GM04504 (cell line): ENCODE measurements around the gene RAD51B.
"Not testable (repeated sequence)": the region's sequence is repeated elsewhere in the genome, so short reads cannot be mapped to it uniquely, and the experiment has no call there.

Experiments
- DNase-seq: peaks from one replicate; pipeline ENCODE4 v3.0.0-alpha.2; 2012; ENCODE audit warnings: low read depth

The RAD51B gene

GRCh38 chr14:67984274-67984673 is 164.7 kb downstream of the RAD51B start:
- DNase-seq = no peak

GRCh38 chr14:67986131-67986841 is 166.7 kb downstream of the RAD51B start:
- no peak for DNase-seq

- DNase-seq = peak; percentile 44
Measured at GRCh38 chr14:67987606-67988005, 168.0 kb downstream of the RAD51B start.

- not testable (repeated sequence) for DNase-seq
Measured at GRCh38 chr14:67988210-67988609, 168.6 kb downstream of the RAD51B start.

GRCh38 chr14:67990576-67990975 is 171.0 kb downstream of the RAD51B start:
- no peak for DNase-seq

GRCh38 chr14:67994531-67994930 is 175.0 kb downstream of the RAD51B start:
- no peak for DNase-seq

- DNase-seq = no peak
Measured at GRCh38 chr14:67996235-67996634, 176.7 kb downstream of the RAD51B start.

GRCh38 chr14:67998834-67999233 is 179.3 kb downstream of the RAD51B start:
- DNase-seq = no peak

GRCh38 chr14:67999290-67999689 is 179.7 kb downstream of the RAD51B start:
- DNase-seq = no peak

GRCh38 chr14:67999705-68000384 is 180.3 kb downstream of the RAD51B start:
- DNase-seq = peak; percentile 37

- DNase-seq = no peak
Measured at GRCh38 chr14:68000511-68000910, 180.9 kb downstream of the RAD51B start.

- no peak for DNase-seq
Measured at GRCh38 chr14:68008491-68008890, 188.9 kb downstream of the RAD51B start.

GRCh38 chr14:68011406-68012028 is 191.9 kb downstream of the RAD51B start:
- no peak for DNase-seq

GRCh38 chr14:68012871-68013270 is 193.3 kb downstream of the RAD51B start:
- no peak for DNase-seq

GRCh38 chr14:68013326-68013725 is 193.7 kb downstream of the RAD51B start:
- no peak for DNase-seq

GRCh38 chr14:68014771-68015170 is 195.2 kb downstream of the RAD51B start:
- no peak for DNase-seq

GRCh38 chr14:68015356-68016254 is 196.0 kb downstream of the RAD51B start:
- no peak for DNase-seq

GRCh38 chr14:68016255-68016914 is 196.8 kb downstream of the RAD51B start:
- DNase-seq = peak; percentile 19

GRCh38 chr14:68018598-68018997 is 199.0 kb downstream of the RAD51B start:
- no peak for DNase-seq

- no peak for DNase-seq
Measured at GRCh38 chr14:68020493-68020892, 200.9 kb downstream of the RAD51B start.

GRCh38 chr14:68020999-68021663 is 201.6 kb downstream of the RAD51B start:
- DNase-seq = no peak
